GM21737 (cell line): Measurements from ENCODE around the gene OSBPL8.
"Not testable (repeated sequence)": the region's sequence is repeated elsewhere in the genome, so short reads cannot be mapped to it uniquely, and the experiment has no call there.

Experiments
- ATAC-seq: cut with Tn5 transposase; IDR thresholded peaks from one replicate; pipeline ENCODE4 v1.9.1; 2021; ENCODE audit warnings: mild to moderate bottlenecking, moderate library complexity; ENCODE audit not compliant: unreplicated experiment

OSBPL8 gene

DNA sequence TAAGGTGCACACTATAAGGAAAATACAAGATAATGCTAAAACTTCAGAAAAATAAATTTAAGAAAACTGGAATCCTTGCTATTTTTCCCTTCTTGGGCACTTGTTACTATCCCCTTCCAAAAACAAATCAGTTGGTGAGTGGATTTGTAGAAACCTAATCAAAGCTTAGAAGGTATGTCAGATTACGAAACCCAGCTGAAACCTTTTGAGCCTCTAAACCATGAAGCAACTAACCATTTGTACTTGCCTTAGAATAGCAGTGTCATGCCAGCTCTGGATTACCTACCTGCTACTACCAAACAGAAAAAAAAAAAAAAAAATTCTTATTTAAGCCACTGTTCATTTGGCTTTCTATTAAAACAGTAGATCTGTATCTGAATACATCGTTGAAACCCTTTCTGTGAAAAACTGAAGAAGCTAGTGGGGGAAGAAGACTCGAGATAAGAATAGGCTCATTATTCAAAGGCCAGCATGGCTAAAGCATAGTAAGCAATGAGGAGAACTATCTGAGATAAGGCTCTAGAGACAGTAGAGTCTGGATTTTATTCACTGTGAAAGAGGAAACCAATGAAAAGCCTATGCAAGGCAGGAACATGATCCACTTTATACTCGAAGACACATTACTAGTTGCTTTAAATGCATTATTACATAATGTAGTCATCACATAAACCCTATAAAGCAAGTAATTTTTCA is 30.2 kb downstream of the OSBPL8 start:
- no peak for ATAC-seq

DNA sequence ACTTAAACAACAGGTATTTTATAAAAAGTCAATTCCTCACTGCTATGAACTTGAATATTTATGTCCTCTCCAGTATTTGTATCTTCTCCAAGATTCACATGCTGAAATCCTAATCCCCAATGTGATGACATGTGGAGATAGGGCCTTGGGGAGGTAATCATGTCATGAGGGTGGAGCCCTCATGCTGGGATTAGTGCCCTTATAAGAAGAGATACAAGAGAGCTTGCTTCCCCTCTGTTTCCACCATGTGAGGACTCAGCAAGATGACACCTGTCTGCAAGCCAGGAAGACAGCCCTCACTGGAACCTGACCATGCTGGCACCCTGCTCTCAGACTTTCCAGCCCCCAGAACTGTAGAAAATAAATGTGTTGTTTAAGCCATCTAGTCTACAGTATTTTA is 36.2 kb downstream of the OSBPL8 start:
- ATAC-seq, result no peak

DNA sequence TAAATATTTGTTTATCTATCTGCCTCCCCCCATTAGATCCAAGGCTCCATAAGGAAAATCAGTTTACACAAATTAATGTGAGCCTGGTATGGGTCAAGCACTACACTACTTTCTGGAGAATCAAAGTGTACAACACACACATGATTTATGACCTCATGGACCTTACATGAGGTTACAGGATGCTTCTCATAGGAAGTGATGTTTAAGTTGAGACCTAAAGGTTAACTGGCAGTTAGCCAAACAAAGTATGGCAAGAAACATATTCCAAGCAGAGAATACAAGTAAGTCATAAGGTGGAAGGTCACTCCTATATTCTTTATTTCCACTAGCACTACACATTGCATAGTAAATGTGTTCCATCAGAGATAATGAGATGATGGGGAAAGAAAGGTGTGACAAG is 39.2 kb downstream of the OSBPL8 start:
- ATAC-seq, result no peak

DNA sequence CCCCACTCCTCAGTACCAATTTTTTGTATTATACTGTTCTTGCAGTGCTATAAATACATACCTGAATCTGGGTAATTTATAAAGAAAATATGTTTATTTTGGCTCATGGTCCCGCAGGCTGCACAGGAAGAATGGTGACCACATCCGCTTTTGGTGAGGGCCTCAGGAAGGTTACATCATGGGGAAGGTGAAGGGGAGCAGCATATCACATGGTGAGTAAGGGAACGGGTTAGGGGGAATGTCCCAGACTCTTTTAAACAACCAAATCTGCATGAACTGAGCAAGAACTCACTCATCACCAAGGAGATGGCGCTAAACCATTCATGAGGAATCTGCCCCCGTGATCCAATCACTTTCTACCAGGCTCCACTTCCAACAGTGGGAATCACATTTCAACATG is 40.0 kb downstream of the OSBPL8 start:
- peak; percentile 57 for ATAC-seq

DNA sequence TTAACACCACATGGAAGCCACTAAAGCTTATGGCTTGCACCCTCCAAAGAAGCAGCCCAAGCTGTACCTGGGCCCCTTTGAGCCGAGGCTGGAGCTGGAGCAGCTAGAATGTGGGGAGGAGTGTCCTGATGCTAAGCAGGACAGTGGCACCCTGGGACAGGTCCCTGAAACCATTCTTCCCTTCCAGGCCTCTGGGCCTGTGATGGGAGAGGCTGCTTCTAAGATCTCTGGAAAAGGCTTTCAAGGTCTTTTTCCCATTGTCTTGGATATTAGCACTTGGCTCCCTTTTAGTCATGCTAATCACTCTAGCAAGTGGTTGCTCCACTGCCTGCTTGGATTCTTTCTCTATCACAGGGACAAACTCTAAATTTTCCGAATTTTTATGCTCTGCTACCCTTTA is 40.9 kb downstream of the OSBPL8 start:
- ATAC-seq, result no peak

DNA sequence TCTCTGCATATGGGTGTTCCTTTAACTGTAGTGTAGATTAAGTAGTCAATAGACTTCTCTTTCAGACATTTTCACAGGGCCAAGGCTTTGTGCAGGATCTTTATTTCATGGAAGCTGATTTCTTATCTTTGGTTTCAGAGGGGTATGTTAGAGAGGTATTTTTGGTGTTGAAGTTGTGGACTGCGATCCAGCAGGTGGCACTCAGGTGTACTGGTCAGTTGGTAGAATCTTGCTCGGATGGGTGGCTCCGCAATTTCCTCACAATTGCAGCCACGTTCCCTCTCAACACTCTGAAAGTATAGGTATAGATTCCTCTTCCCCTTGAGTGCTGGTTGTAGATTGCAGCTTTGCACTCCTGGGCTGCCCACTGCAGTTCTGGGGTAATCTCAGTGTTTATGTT is 44.3 kb downstream of the OSBPL8 start:
- ATAC-seq, result no peak

DNA sequence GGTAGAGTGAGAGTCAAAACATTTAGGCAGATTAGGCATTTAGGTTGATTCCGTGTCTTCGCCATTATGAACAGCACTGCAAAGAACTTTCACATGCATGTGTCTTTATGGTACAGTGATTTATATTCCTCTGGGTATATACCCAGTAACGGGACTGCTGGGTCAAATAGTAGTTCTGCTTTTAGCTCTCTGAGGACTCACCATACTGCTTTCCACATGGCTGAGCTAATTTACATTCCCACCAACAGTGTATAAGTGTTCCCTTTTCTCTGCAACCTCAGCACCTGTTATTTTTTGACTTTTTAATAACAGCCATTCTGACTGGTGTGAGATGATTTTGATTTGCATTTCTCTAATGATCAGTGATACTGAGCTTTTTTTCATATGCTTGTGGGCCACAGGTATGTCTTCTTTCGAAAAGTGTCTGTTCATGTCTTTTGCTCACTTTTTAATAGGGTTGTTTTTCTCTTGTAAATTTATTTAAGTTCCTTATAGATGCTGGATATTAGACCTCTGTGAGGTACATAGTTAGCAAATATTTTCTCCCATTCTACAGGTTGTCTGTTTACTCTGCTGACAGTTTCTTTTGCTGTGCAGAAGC is 48.4 kb downstream of the OSBPL8 start:
- peak; percentile 94 for ATAC-seq

DNA sequence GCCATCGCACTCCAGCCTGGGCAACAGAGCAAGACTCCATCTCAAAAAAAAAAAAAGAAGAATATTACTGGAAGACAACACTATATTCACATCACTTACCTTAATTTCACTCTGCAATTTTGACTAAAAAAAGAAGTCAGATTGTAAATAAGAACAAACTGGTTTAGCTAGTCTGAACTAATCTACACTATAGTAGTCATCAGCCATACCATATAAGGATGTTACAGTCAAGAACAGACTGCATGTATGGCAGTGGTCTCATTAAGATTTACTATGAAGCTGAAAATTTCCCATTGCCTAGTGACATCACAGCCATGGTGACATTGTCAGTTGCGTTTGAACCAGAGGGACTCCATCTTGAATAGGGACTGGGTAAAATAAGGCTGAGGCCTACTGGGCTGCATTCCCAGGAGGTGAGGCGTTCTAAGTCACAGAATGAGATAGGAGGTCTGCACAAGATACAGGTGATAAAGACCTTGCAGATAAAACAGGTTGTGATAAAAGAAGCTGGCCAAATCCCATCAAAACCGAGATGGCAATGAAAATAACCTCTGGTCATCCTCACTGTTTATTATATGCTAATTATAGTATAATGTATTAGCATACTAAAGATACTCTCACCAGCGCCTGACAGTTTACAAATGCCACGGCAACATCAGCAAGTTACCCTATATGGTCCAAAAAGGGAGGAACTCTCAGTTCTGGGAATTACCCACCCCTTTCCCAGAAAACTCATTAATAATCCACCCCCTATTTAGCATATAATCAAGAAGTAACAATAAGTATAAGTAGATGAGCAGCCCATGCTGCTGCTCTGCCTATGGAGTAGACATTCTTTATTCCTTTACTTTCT is 51.2 kb downstream of the OSBPL8 start:
- ATAC-seq, result no peak

DNA sequence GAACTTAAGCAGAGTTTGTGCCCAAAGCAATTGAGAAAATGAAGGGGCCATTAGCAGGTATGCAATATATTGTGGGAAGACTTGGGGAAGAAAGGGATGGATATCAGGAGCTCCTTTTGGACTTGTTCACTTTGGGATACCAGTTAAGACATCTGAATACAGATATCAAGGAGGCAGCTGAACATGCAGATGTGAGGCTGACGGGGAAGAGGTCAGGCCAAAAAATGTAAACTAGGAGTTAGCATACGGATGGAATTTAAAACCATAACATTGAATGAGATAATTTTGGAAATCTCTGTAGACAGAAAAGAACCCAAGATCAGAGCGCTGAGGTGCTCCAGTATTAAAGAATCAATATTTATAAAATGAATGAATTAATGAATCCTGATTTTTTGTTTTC is 53.4 kb downstream of the OSBPL8 start:
- no peak for ATAC-seq

DNA sequence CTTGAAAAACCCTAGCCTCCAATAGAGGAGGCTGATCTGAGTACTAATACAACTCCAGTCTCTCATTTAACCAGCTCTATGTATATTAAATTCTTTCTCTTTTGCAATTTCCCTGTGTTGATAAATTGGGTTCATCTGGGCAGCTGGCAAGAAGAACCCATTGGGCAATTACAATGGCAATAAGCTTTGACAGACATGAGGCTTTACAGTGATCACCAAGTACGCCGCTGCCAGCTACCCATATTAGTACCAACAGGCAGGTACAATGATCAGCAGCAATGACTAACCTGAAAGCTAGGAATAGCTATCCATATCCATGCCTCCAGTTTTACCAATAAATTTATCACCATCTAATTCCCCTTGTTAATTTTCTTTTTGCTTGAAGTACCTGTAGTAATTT is 54.5 kb downstream of the OSBPL8 start:
- ATAC-seq, result no peak

DNA sequence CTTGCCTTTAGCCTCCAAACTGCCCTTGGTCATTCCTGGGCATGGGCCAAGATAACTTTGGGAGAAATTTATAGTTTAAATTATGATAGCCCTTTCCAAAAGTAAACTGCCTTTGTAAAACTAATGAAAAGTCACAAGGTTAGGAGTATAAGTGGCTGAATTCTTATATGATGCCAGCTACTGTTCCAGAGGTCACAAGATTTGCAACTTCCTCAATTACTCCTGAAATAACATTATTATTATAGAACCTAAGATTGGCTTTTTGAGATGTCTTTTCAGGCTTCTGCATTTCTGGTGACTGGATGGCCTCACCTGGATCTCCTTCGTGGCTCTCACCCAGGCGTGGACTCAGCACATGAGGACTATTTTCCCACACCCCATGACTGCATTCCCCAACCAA is 55.0 kb downstream of the OSBPL8 start:
- no peak for ATAC-seq

DNA sequence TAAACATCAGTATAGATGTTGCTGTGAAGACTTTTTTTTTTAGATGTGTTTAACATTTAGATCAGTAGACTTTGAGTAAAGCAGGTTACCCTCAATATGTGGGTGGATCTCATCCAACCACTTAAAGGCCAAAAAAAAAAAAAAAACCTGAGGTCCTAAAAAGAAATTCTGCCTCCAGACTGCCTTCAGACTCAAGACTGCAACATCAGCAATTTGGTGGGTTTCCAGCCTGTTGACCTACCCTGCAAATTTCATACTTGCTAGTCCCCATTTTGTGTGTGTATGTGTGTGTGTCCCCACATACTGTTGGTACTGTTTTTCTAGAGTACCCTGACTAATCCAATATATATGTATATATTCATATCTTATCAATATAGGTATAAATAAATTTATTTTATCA is 55.6 kb downstream of the OSBPL8 start:
- ATAC-seq, result no peak

DNA sequence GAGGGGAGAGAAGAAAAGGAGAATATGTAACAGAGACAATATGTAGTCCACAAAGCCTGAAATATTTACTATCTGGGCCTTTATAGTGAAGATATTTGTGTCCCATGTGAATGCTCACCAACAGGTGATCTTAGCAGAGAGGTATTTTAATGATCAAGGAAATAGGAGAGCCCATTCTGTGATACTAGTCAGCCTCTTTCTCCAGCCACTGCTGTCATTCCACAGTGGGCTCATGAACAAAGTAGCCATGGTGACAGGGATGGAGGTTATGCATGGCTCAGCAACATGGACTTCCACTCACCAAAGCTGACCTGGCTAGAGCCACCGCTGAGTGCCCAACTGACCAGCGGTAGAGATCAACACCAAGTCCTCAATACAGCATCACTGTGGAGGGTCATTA is 58.2 kb downstream of the OSBPL8 start:
- no peak for ATAC-seq

DNA sequence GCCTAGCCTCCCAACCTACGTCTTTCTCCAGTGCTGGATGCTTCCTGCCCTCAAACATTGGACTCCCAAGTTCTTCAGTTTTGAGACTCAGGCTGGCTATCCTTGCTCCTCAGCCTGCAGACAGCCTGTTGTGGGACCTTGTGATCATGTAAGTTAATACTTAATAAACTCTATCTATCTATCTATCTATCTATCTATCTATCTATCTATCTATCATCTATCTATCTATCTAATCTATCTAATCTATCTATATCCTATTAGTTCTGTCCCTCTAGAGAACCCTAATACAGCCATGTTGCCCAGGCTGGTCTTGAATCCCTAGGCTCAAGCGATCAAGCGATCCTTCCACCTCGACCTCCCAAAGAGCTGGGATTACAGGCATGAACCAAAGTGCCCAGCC is 60.4 kb downstream of the OSBPL8 start:
- ATAC-seq, result not testable (repeated sequence)

DNA sequence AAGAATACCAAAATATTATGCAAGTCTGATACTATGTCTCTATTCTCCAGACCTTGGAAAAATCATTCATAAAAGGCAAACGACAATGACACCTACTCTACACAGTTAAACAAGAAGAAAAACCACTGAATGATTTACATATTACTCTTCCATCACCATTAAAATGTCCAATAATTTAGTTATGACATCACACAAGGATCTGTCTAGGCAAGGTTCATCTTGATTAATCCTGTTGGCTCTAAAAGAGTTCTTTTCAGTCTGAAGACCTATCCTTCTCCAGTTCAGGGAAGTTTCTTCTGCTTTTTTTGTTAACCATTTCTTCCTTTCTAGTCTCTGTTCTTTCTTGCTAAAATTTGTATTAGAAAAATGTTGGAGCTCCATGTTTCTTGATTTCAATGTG is 64.0 kb downstream of the OSBPL8 start:
- ATAC-seq, result no peak

DNA sequence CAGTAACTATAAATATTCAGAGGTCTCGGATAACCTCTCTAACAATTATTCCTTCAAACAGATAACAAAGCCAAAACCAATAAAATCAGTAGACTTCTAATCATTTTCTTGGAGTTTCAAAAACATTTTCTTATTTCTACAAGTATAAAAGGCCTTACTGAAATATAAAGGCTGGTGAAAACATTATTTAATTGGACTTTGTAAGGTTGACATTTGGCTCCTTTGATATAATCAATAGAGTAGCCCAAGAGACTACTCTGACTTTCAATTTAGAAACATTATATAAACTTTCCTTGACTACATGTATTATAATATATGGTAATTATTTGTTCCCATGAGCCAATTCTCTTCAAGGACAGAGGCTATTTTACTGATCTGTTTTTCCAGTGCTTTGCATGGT is 68.3 kb downstream of the OSBPL8 start:
- no peak for ATAC-seq

DNA sequence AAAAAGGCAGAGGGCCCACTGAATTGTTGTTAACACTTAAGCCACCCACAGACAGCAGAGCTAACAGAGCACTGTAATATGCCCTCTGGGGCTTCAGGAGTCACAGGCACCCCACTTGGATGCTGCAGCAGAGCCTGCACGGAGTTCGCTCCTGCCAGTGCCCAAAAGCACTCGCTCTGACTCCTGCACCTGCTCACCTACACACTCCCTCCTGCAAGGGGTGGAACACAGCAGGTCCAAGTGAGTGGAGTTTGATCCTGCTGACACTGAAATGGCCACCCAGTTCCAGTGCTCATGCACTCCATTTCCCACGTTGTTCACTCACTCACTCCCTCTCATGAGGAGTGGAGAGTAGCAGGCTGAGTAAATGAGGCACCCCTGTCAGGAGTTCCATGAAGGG is 68.8 kb downstream of the OSBPL8 start:
- ATAC-seq, result no peak

DNA sequence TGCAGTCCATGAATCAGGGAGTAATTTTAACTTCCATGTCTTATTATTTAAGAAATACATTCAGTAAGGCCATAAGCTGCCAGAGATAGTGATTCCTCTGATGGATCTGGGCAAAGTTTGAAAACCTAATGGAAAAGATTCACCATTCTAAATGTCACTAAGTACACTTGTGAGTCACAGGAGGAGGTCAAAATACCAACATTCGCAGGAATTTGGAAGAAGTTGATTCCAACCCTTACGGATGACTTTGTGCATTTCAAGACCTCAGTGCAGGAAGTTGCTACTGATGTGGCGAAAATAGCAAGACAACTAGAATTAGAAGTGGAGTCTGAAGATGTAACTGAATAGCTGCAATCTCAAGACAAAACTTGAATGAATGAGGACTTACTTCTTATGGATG is 69.8 kb downstream of the OSBPL8 start:
- ATAC-seq, result no peak

DNA sequence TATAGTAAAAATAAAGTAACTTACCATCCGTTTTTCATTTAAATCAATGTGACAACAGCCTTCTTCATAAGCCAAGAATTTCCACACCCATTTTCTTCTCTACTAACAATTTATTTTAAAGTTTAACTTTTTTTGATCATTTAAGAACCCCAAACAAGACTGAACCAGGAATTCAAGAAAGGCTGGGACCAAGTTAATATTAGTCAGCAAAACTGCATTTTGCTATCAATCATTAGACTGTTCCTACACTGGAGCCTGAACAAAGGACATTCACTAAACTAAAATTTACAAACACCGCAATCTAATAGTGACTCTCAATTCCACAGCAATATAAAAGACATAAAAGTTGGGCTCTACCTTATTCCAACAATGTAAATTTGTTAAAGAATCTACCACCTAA is 73.6 kb downstream of the OSBPL8 start:
- no peak for ATAC-seq

DNA sequence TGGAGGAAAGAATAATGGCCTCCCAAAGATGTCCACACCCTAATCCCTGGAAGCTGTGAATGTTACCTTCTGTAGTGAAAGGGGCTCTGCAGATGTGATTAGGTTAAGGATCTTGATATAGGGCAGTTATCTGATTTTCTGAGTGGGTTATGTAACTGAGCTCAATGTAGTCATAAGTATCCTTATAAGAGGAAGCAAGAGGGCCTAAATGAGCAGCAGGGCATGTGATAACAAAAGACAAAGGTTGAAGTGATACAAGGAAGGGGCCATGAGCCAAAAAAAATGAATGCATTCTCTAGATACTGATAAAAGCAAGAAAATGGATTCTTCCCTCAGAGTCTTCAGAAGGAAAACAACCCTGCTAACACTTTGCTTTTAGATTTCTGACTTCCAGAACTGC is 78.8 kb downstream of the OSBPL8 start:
- ATAC-seq, result no peak

DNA sequence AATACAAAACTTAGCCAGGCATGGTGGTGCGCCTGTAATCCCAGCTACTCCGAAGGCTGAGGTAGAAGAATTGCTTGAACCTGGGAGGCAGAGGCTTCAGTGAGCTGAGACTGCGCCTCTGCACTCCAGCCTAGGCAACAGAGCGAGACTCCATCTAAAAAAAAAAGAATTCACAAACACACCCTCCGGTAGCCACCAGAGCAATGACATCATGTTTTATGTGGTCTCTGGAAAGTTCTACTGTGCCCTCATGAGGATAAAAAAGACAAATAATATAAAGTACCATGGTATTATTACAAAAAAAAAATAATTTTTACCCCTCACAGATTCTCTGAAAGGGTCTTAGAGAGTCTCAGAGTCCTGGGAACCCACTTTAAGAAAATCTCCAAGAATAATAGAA is 81.5 kb downstream of the OSBPL8 start:
- no peak for ATAC-seq

DNA sequence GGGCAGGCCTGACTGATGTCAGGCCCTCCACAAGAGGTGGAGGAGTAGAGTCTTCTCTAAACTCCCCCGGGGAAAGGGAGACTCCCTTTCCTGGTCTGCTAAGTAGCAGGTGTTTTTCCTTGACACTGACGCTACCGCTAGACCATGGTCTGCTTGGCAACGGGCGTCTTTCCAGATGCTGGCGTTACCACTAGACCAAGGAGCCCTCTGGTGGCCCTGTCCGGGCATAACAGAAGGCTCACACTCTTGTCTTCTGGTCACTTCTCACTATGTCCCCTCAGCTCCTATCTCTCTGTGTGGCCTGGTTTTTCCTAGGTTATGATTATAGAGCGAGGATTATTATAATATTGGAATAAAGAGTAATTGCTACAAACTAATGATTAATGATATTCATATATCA is 86.7 kb downstream of the OSBPL8 start:
- not testable (repeated sequence) for ATAC-seq
